Mesenchymal stem cell (in vitro differentiated cells and primary cell): ENCODE results near the gene DCAF5. TPM values are rescaled to one million over a fixed set of nuclear protein-coding genes. Genes with fewer than 3 reads are reported as not detected.
A peak's percentile ranks its signal among the peaks of the same experiment; 100 is the strongest.

Experiments used
- DNase-seq: peaks from one replicate; pipeline ENCODE4 v3.0.0-alpha.2; 2013
- H2AFZ ChIP-seq: one replicate; pipeline ENCODE4 v1.6.1; 2013; ENCODE audit warnings: low read depth, mild to moderate bottlenecking, control low read depth, inconsistent platforms, low read length, moderate library complexity
- H2AK5ac ChIP-seq: 2 replicates; pipeline ENCODE4 v1.6.1; 2013; ENCODE audit warnings: low read length, moderate library complexity, mild to moderate bottlenecking, inconsistent platforms; ENCODE audit not compliant: severe bottlenecking
- H2BK120ac ChIP-seq: one replicate; pipeline ENCODE4 v1.6.1; 2013; ENCODE audit warnings: low read depth, mild to moderate bottlenecking, inconsistent platforms, low read length, moderate library complexity
- H2BK12ac ChIP-seq, 2 experiments: one replicate each; pipeline ENCODE4 v1.6.1; 2013; ENCODE audit warnings: inconsistent platforms in 2 of 2, low read length in 2 of 2, mild to moderate bottlenecking in 2 of 2, moderate library complexity in 2 of 2, control low read depth in 1 of 2
- H2BK15ac ChIP-seq: one replicate; pipeline ENCODE4 v1.6.1; 2013; ENCODE audit warnings: mild to moderate bottlenecking, low read depth, inconsistent platforms; ENCODE audit not compliant: poor library complexity, severe bottlenecking
- H2BK5ac ChIP-seq: 2 replicates; pipeline ENCODE4 v1.6.1; 2013; ENCODE audit warnings: low read depth, mild to moderate bottlenecking, low read length, control low read depth, inconsistent platforms; ENCODE audit not compliant: poor library complexity, severe bottlenecking
- H3K14ac ChIP-seq, 2 experiments: one replicate each; pipeline ENCODE4 v1.6.1; 2013; ENCODE audit warnings: inconsistent platforms in 2 of 2, low read length in 2 of 2, control low read depth in 1 of 2, mild to moderate bottlenecking in 1 of 2, moderate library complexity in 1 of 2
- H3K18ac ChIP-seq, 2 experiments: one replicate each; pipeline ENCODE4 v1.6.1; 2013; ENCODE audit warnings: inconsistent platforms in 2 of 2, low read length in 2 of 2, control low read depth in 1 of 2, low read depth in 1 of 2, mild to moderate bottlenecking in 1 of 2
- H3K23ac ChIP-seq, 2 experiments: one replicate each; pipeline ENCODE4 v1.6.1; 2013; ENCODE audit warnings: inconsistent platforms in 2 of 2, low read length in 2 of 2, mild to moderate bottlenecking in 2 of 2, moderate library complexity in 2 of 2, control low read depth in 1 of 2
- H3K27ac ChIP-seq: 2 replicates; pipeline ENCODE4 v1.5.1; 2013; ENCODE audit warnings: mild to moderate bottlenecking, moderate library complexity, low read length, control low read depth, inconsistent platforms; ENCODE audit not compliant: poor library complexity, severe bottlenecking
- H3K27me3 ChIP-seq, 2 experiments: 2 replicates each; pipeline versions ENCODE4 v1.6.1 to v1.7.0; 2013; ENCODE audit warnings: low read length in 2 of 2, mild to moderate bottlenecking in 2 of 2, moderate library complexity in 2 of 2, control low read depth in 1 of 2, inconsistent platforms in 1 of 2; ENCODE audit not compliant: control insufficient read depth in 1 of 2, insufficient read depth in 1 of 2
- H3K36me3 ChIP-seq, 2 experiments: 2 replicates each; pipeline versions ENCODE4 v1.6.1 to v1.7.0; 2013; ENCODE audit warnings: low read length in 2 of 2, control low read depth in 1 of 2, inconsistent platforms in 1 of 2, low read depth in 1 of 2, mild to moderate bottlenecking in 1 of 2; ENCODE audit not compliant: insufficient read depth in 2 of 2, control insufficient read depth in 1 of 2
- H3K4ac ChIP-seq, 2 experiments: one replicate each; pipeline ENCODE4 v1.6.1; 2013; ENCODE audit warnings: inconsistent platforms in 2 of 2, low read length in 2 of 2, mild to moderate bottlenecking in 2 of 2, moderate library complexity in 2 of 2, control low read depth in 1 of 2, low read depth in 1 of 2
- H3K4me1 ChIP-seq: 2 replicates; pipeline ENCODE4 v1.6.1; 2013; ENCODE audit warnings: low read depth, low read length, control low read depth; ENCODE audit not compliant: control insufficient read depth, insufficient read depth
- H3K4me2 ChIP-seq: 2 replicates; pipeline ENCODE4 v1.6.1; 2013; ENCODE audit warnings: low read length, mild to moderate bottlenecking, inconsistent platforms; ENCODE audit not compliant: poor library complexity, severe bottlenecking
- H3K4me3 ChIP-seq, 2 experiments: 2 replicates each; pipeline versions ENCODE4 v1.5.1 to v1.7.0; 2013; ENCODE audit warnings: low read length in 2 of 2, mild to moderate bottlenecking in 2 of 2, control low read depth in 1 of 2, low read depth in 1 of 2; ENCODE audit not compliant: insufficient read depth in 1 of 2
- H3K79me1 ChIP-seq: replicated peaks from 2 replicates; pipeline ENCODE4 v1.6.1; 2013; ENCODE audit warnings: mild to moderate bottlenecking, control low read depth, low read length, inconsistent platforms; ENCODE audit not compliant: poor library complexity, severe bottlenecking
- H3K9ac ChIP-seq: 2 replicates; pipeline ENCODE4 v1.7.0; 2013; ENCODE audit warnings: mild to moderate bottlenecking, low read length, moderate library complexity
- H3K9me3 ChIP-seq: 2 replicates; pipeline ENCODE4 v1.7.0; 2013; ENCODE audit warnings: mild to moderate bottlenecking, low read length; ENCODE audit not compliant: control insufficient read depth
- H4K8ac ChIP-seq: one replicate; pipeline ENCODE4 v1.6.1; 2013; ENCODE audit warnings: inconsistent platforms, mild to moderate bottlenecking, low read length, moderate library complexity
- H4K91ac ChIP-seq: one replicate; pipeline ENCODE4 v1.6.1; 2013; ENCODE audit warnings: mild to moderate bottlenecking, low read length, inconsistent platforms
- WGBS: methylation state at CpG from one replicate; pipeline ENCODE4 v1.1.7; 2013; ENCODE audit warnings: mixed read lengths; 5-methylcytosine and 5-hydroxymethylcytosine counted together
- polyA plus RNA-seq, 2 experiments: library from polyadenylated mRNA; stranded (reverse); fragments of 200-250 nt; gene quantifications; one replicate each; pipeline ENCODE4 v1.2.3, GENCODE V29; 2013

DCAF5 gene
- 42.5 TPM for polyA plus RNA-seq (2013, experiment 1 of 2)
- 39.8 TPM for polyA plus RNA-seq (2013, experiment 2 of 2)

GRCh38 chr14:69152902-69153151, at the start of gene DCAF5:
Gene DCAF5 (minus strand): TSS chr14:69153119. CDS start chr14:69152978, 141 bp downstream.
- H2AK5ac ChIP-seq: peak within 1 kb of the TSS; percentile 93
- H3K36me3 ChIP-seq: peaks cover 0 to 7% of the 10 kb centered on the region in 2 experiments
- H3K23ac ChIP-seq: peak within 1 kb of the TSS in 1 of 2 experiments; percentile 87
- peak within 1 kb of the TSS; percentile 86 to 93 for H3K4me3 ChIP-seq
- peak within 1 kb of the TSS; percentile 63 for H3K4me2 ChIP-seq
- H3K4me1 ChIP-seq: peaks cover 5% of the 10 kb centered on the region
- H3K27ac ChIP-seq: peak within 1 kb of the TSS; percentile 97
- WGBS: 2% methylated on average over 19 of the region's 26 CpGs
- H4K91ac ChIP-seq: peak within 1 kb of the TSS; percentile 89
- peaks cover 1% of the 10 kb centered on the region for H3K79me1 ChIP-seq
- peak within 1 kb of the TSS; percentile 92 to 98 for H3K4ac ChIP-seq
- peak within 1 kb of the TSS; percentile 66 to 83 for H2BK12ac ChIP-seq
- no peaks in the 10 kb centered on the region for H3K9me3 ChIP-seq
- DNase-seq: no peak
- no peaks in the 10 kb centered on the region for H3K27me3 ChIP-seq
- peak within 1 kb of the TSS; percentile 94 for H2BK15ac ChIP-seq
- peak within 1 kb of the TSS; percentile 92 for H2BK5ac ChIP-seq
- H3K14ac ChIP-seq: peak within 1 kb of the TSS; percentile 81 to 92
- peak within 1 kb of the TSS; percentile 96 for H3K9ac ChIP-seq
- peak within 1 kb of the TSS; percentile 86 for H2BK120ac ChIP-seq
- H2AFZ ChIP-seq: peak within 1 kb of the TSS; percentile 0
- H4K8ac ChIP-seq: peak within 1 kb of the TSS; percentile 96
- peak within 1 kb of the TSS; percentile 91 to 97 for H3K18ac ChIP-seq

- H3K14ac ChIP-seq: no peak overlapping the region
- no peak overlapping the region for H2BK15ac ChIP-seq
- H3K4me1 ChIP-seq: peaks cover 2% of the 10 kb centered on the region
- no peak overlapping the region for H4K8ac ChIP-seq
- no peak overlapping the region for H3K23ac ChIP-seq
- H3K4ac ChIP-seq: no peak overlapping the region
- H3K27ac ChIP-seq: no peak overlapping the region
- H2BK5ac ChIP-seq: no peak overlapping the region
- H3K36me3 ChIP-seq: no peaks in the 10 kb centered on the region
- H3K27me3 ChIP-seq: no peaks in the 10 kb centered on the region
- no peak overlapping the region for H3K18ac ChIP-seq
- H3K9ac ChIP-seq: no peak overlapping the region
- no peak overlapping the region for H4K91ac ChIP-seq
- H2AK5ac ChIP-seq: no peak overlapping the region
- no peak overlapping the region for H3K4me2 ChIP-seq
- H2BK12ac ChIP-seq: no peak overlapping the region
- WGBS: 95% methylated on average over 6 of the region's 10 CpGs
- peaks cover 30% of the 10 kb centered on the region for H3K79me1 ChIP-seq
- no peak overlapping the region for H2BK120ac ChIP-seq
- no peak for DNase-seq
- H3K4me3 ChIP-seq: no peak overlapping the region
- no peaks in the 10 kb centered on the region for H3K9me3 ChIP-seq
- no peak overlapping the region for H2AFZ ChIP-seq
Measured at GRCh38 chr14:69199786-69200185, 46.9 kb upstream of the DCAF5 start.

DNA sequence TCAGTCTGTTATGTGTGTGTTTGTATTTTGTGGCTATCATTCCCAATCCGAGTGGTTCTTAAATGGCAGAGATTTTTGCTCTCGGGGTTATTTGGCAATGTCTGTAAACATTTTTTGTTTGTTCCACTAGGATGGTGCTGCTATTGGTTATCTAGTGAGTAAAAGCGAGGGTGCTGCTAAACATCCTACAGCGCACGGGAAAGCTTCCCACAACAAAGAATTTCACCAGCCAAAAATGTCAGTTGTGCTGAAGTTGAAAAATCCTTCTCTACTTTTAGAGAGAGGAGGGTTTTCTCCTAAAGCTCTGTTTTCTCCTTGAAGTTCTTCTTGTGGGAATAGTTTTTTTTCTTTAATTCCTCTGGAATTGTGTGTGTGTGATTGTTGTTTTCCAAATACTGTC, 40.8 kb upstream of the DCAF5 start:
- Histone ChIP-seq H3K79me1 (peaks cover 19% of the 10 kb centered on the region), H2AFZ (no peak overlapping the region), H2AK5ac (no peak overlapping the region), H3K23ac (no peak overlapping the region), H3K4me3 (no peak overlapping the region), H3K9ac (no peak overlapping the region), H4K91ac (no peak overlapping the region), H3K18ac (no peak overlapping the region), H3K36me3 (no peaks in the 10 kb centered on the region), H3K9me3 (no peaks in the 10 kb centered on the region), H3K27ac (no peak overlapping the region), H2BK12ac (no peak overlapping the region), H3K4me1 (peaks cover 2% of the 10 kb centered on the region), H3K27me3 (no peaks in the 10 kb centered on the region), H2BK15ac (no peak overlapping the region), H2BK5ac (no peak overlapping the region), H4K8ac (no peak overlapping the region), H3K14ac (no peak overlapping the region), H2BK120ac (no peak overlapping the region), H3K4me2 (no peak overlapping the region), H3K4ac (no peak overlapping the region)
- DNase-seq: no peak
- 95% methylated on average over 3 of the region's 5 CpGs for WGBS

DNA sequence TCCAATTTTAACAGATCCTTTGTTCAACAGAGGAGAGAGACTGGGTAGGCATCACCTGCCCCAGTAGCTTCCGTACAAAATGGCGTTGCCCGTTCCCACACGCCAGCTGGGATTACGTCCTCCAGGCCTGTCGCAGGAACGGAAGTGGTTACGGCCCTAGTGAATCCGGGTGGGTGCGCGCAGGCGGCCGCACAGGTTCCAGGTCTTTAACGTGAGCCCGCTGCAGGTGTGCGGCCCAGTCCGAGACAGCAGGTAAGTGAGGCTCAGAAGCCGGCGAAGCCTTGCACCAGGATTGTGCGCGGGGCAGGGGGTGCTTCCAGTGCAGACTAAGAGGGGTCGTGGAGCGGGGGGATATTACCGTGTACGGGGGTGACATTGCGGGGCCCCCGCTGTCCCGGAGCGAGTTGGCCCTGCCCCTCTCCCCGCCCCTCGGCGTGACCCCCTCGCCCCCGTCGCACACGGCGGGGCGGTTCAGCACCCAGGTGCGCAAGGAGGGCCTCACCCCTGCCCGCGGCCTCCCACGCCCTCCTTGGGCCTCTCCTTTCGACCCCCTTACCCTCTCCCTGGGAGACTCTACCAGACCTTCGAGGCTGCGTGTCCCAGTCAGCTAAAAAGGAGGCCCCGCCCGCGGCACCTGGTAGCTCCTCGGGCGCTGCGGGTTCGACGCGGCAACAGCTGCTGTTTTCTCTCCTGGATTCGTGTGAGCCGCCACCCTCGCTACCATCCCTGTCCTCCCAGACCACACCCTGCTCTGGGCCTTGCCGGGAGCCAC, 38.6 kb upstream of the DCAF5 start, which contains the start of gene EXD2:
TSS of gene EXD2 (plus strand) at position 159 of the 772 bp plus-strand sequence. CDS start 17,973 bp downstream, outside the sequence.
- peak within 1 kb of the TSS in 1 of 2 experiments; percentile 83 for H2BK12ac ChIP-seq
- peak within 1 kb of the TSS; percentile 37 for H4K91ac ChIP-seq
- no peaks in the 10 kb centered on the region for H3K9me3 ChIP-seq
- under 1% methylated on average over 55 of the region's 58 CpGs for WGBS
- peak within 1 kb of the TSS; percentile 96 for H4K8ac ChIP-seq
- H2BK15ac ChIP-seq: no peak within 1 kb of the TSS
- H3K27me3 ChIP-seq: no peaks in the 10 kb centered on the region
- H2BK120ac ChIP-seq: no peak within 1 kb of the TSS
- H3K4me3 ChIP-seq: peak within 1 kb of the TSS; percentile 92 to 94
- H3K79me1 ChIP-seq: peaks cover 12% of the 10 kb centered on the region
- H3K4me1 ChIP-seq: peaks cover 2% of the 10 kb centered on the region
- no peak within 1 kb of the TSS for H2BK5ac ChIP-seq
- H3K36me3 ChIP-seq: no peaks in the 10 kb centered on the region
- peak within 1 kb of the TSS; percentile 46 for H3K4me2 ChIP-seq
- no peak within 1 kb of the TSS for H3K27ac ChIP-seq
- no peak within 1 kb of the TSS for H2AK5ac ChIP-seq
- peak within 1 kb of the TSS; percentile 72 to 98 for H3K18ac ChIP-seq
- peak within 1 kb of the TSS in 1 of 2 experiments; percentile 80 for H3K23ac ChIP-seq
- H3K14ac ChIP-seq: peak within 1 kb of the TSS in 1 of 2 experiments; percentile 97
- peak within 1 kb of the TSS; percentile 91 for H3K9ac ChIP-seq
- peak within 1 kb of the TSS; percentile 91 for H2AFZ ChIP-seq
- DNase-seq: peak; percentile 77
- H3K4ac ChIP-seq: peak within 1 kb of the TSS; percentile 39 to 93
